K562 (cell line): ENCODE measurements around the gene GPR55. TPM values are rescaled to one million over a fixed set of nuclear protein-coding genes. Genes with fewer than 3 reads are reported as not detected.
A peak's percentile ranks its signal among the peaks of the same experiment; 100 is the strongest.

ENCODE experiments used
- ATAC-seq: fragments of 200-7000 bp; cut with Tn5 transposase; 3 replicates; pipeline ENCODE4 v1.9.1; 2020; ENCODE audit warnings: moderate library complexity
- BruUV-seq: library from RNA; stranded (reverse); fragments of 400-500 nt; replicated peaks from 2 replicates; lab custom pipeline; 2021; lab: Mats Ljungman, UMichigan
- CTCF ChIA-PET: fragments of 300-600 bp; formaldehyde crosslinking; extraction: SDS; loops from one replicate; lab custom pipeline; 2021; ENCODE audit warnings: low intra/inter-chr PET ratio; lab: Yijun Ruan, JAX
- POLR2A ChIA-PET: fragments of 300-600, 350-650 bp; sonication (Branson Sonifier 250); formaldehyde crosslinking; extraction: SDS; loops from one replicate; lab custom pipeline; 2021; ENCODE audit warnings: antibody characterized with exemption, inconsistent platforms; lab: Yijun Ruan, JAX
- DNase-seq, 4 experiments: peaks; one replicate each; pipeline versions ENCODE4 v3.0.0 to v3.0.0-alpha.2; 2011 to 2018; ENCODE audit warnings: low spot score in 3 of 4, mixed read lengths in 3 of 4; ENCODE audit errors: extremely low read depth in 1 of 4
- FAIRE-seq: peaks from 2 replicates; lab custom pipeline; 2011; peaks lifted over from hg19 to GRCh38; lab: Jason Lieb, UNC
- H2AFZ ChIP-seq: 2 replicates; pipeline ENCODE4 v1.6.0; 2011; ENCODE audit warnings: low read depth, low read length, control low read depth, inconsistent platforms
- H3K27ac ChIP-seq: fragments of 200-600 bp; 3 replicates; pipeline ENCODE4 v1.8.0; 2011; ENCODE audit warnings: low read depth, mild to moderate bottlenecking, control low read depth, inconsistent platforms, low read length, moderate library complexity, mixed read lengths; ENCODE audit errors: extremely low read depth
- H3K27me3 ChIP-seq, 2 experiments: fragments of 300-600 bp in 1 of 2; 2 replicates in 1 of 2; 3 replicates in 1 of 2; pipeline versions ENCODE4 v1.6.0 to v1.8.0; 2011; ENCODE audit warnings: inconsistent platforms in 2 of 2, low read length in 2 of 2, mild to moderate bottlenecking in 1 of 2, mixed read lengths in 1 of 2, moderate library complexity in 1 of 2; ENCODE audit not compliant: control insufficient read depth in 2 of 2, insufficient read depth in 2 of 2
- H3K36me3 ChIP-seq: fragments of 300-600 bp; 3 replicates; pipeline ENCODE4 v1.8.0; 2011; ENCODE audit warnings: mild to moderate bottlenecking, low read length, inconsistent platforms; ENCODE audit not compliant: control insufficient read depth, insufficient read depth
- H3K4me1 ChIP-seq, 2 experiments: fragments of 200-600 bp in 1 of 2; replicated peaks in 1 of 2; 2 replicates in 1 of 2; 3 replicates in 1 of 2; pipeline versions ENCODE4 v1.5.1 to v1.8.0; 2011; ENCODE audit warnings: inconsistent platforms in 2 of 2, low read length in 2 of 2, mild to moderate bottlenecking in 1 of 2, mixed read lengths in 1 of 2, moderate library complexity in 1 of 2; ENCODE audit not compliant: control insufficient read depth in 2 of 2, insufficient read depth in 2 of 2
- H3K4me2 ChIP-seq: 2 replicates; pipeline ENCODE4 v1.6.1; 2011; ENCODE audit warnings: low read length, control low read depth, inconsistent platforms, mixed read lengths; ENCODE audit not compliant: insufficient read depth
- H3K4me3 ChIP-seq: fragments of 200-600 bp; sonication (generic), shearing (Covaris generic); 2 replicates; pipeline ENCODE4 v1.5.1; 2016; ENCODE audit warnings: control low read depth, inconsistent platforms
- H3K79me2 ChIP-seq: fragments of 200-600 bp; 3 replicates; pipeline ENCODE4 v1.8.0; 2011; ENCODE audit warnings: low read length, inconsistent platforms; ENCODE audit not compliant: control insufficient read depth, insufficient read depth
- H3K9ac ChIP-seq, 2 experiments: 2 replicates each; pipeline versions ENCODE4 v1.6.0 to v1.6.1; 2011; ENCODE audit warnings: low read depth in 2 of 2, low read length in 2 of 2, control low read depth in 1 of 2, inconsistent platforms in 1 of 2, mild to moderate bottlenecking in 1 of 2, mixed read lengths in 1 of 2; ENCODE audit not compliant: insufficient read depth in 1 of 2
- H3K9me1 ChIP-seq: one replicate; pipeline ENCODE4 v1.6.0; 2011; ENCODE audit warnings: inconsistent platforms, mild to moderate bottlenecking, low read length, moderate library complexity; ENCODE audit not compliant: control insufficient read depth, insufficient read depth
- H3K9me3 ChIP-seq: replicated peaks from 2 replicates; pipeline ENCODE4 v1.5.1; 2011; ENCODE audit warnings: low read depth, low read length, inconsistent platforms; ENCODE audit not compliant: control insufficient read depth, insufficient read depth
- H4K20me1 ChIP-seq: replicated peaks from 2 replicates; pipeline ENCODE4 v1.6.1; 2011; ENCODE audit warnings: low read length, inconsistent platforms, mixed read lengths; ENCODE audit not compliant: control insufficient read depth, insufficient read depth
- EGR1 ChIP-seq: fragments of 450-650 bp; conservative IDR thresholded peaks from 2 replicates; pipeline ENCODE4 v1.6.1; 2017; ENCODE audit warnings: mild to moderate bottlenecking
- NR2C2 ChIP-seq, 2 experiments: fragments of 200-800 bp in 1 of 2; sonication (Bioruptor generic) in 1 of 2; sonication (generic) in 1 of 2; formaldehyde crosslinking in 1 of 2; IDR thresholded peaks; 2 replicates each; pipeline versions ENCODE4 v1.6.1 to v1.8.0; 2016 to 2022; ENCODE audit warnings: mild to moderate bottlenecking in 1 of 2, missing compliant biosample characterization in 1 of 2, missing genetic modification characterization in 1 of 2, missing genetic modification reagents in 1 of 2
- RFX1 ChIP-seq: fragments of 450-650 bp; IDR thresholded peaks from 2 replicates; pipeline ENCODE4 v1.6.1; 2016; ENCODE audit warnings: mild to moderate bottlenecking, moderate library complexity
- WGBS: fragments of 100-300 bp; shearing (Covaris generic); methylation state at CpG from one replicate; pipeline ENCODE4 v1.1.6; 2016; ENCODE audit warnings: low coverage, mixed read lengths; ENCODE audit not compliant: insufficient coverage; ENCODE audit errors: missing lambda C conversion rate; 5-methylcytosine and 5-hydroxymethylcytosine counted together
- in situ Hi-C: fragments of 300-500 bp; cut with MboI; formaldehyde crosslinking; loops from 4 replicates; pipeline ENCODE4 v1.15.0; 2018; ENCODE audit warnings: inconsistent platforms, mixed read lengths
- intact Hi-C: fragments of 100-400 bp; cut with micrococcal nuclease; formaldehyde crosslinking; loops from 2 replicates; pipeline ENCODE4 v1.14.2; 2022
- polyA plus RNA-seq, 8 experiments: library from polyadenylated mRNA; depleted of rRNA in 4 of 8; stranded (reverse) in 5 of 8; unstranded in 3 of 8; fragments of >200 nt; fragmentation: Nextera tagmentation in 2 of 8; fragmentation: Illumina TruSeq in 1 of 8; extraction: Ambion mirVana in 2 of 8; extraction: Trizol in 1 of 8; gene quantifications; 2 replicates each; pipeline versions ENCODE4 v1.2.1 to v1.2.3, GENCODE V29; 2011 to 2014; ENCODE audit warnings: inconsistent platforms in 1 of 8, missing spikeins in 1 of 8
- total RNA-seq, 7 experiments: library from RNA; depleted of rRNA in 6 of 7; stranded (reverse); fragments of >200 nt in 6 of 7; fragmentation: Illumina TruSeq in 2 of 7; extraction: Trizol in 2 of 7; gene quantifications; 2 replicates each; pipeline versions ENCODE4 v1.2.1 to v1.2.3, GENCODE V29; 2011 to 2021; ENCODE audit warnings: low replicate concordance in 1 of 7

Gene GPR55
- total and polyA plus RNA-seq, 9 of the 15 experiments (the other 6 are each of a cell fraction or from before 2014, with no cell fraction given): 0.11 to 0.49 (median 0.27) TPM

DNA sequence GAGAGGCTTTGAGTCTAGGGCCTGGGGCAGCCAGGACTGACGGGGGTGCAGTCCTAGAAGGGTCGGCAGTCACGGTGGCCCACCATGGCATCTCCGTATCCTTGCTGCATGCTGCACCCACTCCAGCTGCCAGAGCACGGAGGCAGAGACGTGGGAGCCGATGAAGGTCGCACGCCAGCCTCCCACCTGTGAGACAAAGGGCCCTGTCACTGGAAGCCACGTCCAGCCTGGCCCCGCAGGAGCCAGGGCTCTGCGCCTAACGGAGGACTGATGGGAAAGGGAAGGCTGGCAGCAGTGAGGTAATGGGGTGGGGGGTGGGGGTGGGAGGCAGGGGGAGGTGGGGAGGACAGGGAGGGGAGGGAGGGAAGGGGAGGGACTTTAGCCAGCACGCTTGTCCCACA is 38.4 kb downstream of the GPR55 start:
- no peak overlapping the region for H3K27ac ChIP-seq
- 39% methylated on average over 8 of the region's 14 CpGs for WGBS
- no peaks in the 10 kb centered on the region for H4K20me1 ChIP-seq
- no peaks in the 10 kb centered on the region for H3K79me2 ChIP-seq
- 0 out of 4 replicates have a peak overlapping the region, but pooled peaks of 1 of the 2 experiments have one; percentile 26 for H3K9ac ChIP-seq
- FAIRE-seq (no peak), ATAC-seq (no peak), DNase-seq (no peak)
- H3K36me3 ChIP-seq: no peaks in the 10 kb centered on the region
- BruUV-seq: no TSS peak
- no peak overlapping the region for H3K4me2 ChIP-seq
- intact Hi-C loops (no loop called here), in situ Hi-C loops (no loop called here)
- H3K27me3 ChIP-seq: peaks cover 0 to 24% of the 10 kb centered on the region in 2 experiments; a peak in 2 of 5 replicates
- H3K9me1 ChIP-seq: no peaks in the 10 kb centered on the region
- peaks cover 2 to 4% of the 10 kb centered on the region in 2 experiments; a peak in 4 of 5 replicates for H3K4me1 ChIP-seq
- no peak overlapping the region for H2AFZ ChIP-seq
- CTCF ChIA-PET: no interaction called here
- H3K4me3 ChIP-seq: no peak overlapping the region
- POLR2A ChIA-PET: interaction anchor here (0.9 kb wide), 1 partner anchor 159 kb away, joined by 3 read pairs; no protein-coding TSS in a partner anchor
- TF ChIP-seq EGR1 (no peak), NR2C2 (CRISPR knock-in tag; IDR thresholded peaks at IDR 0.05) (no peak), NR2C2 (tag; IDR thresholded peaks at IDR 0.05) (no peak), RFX1 (no peak)
- no peaks in the 10 kb centered on the region for H3K9me3 ChIP-seq

DNA sequence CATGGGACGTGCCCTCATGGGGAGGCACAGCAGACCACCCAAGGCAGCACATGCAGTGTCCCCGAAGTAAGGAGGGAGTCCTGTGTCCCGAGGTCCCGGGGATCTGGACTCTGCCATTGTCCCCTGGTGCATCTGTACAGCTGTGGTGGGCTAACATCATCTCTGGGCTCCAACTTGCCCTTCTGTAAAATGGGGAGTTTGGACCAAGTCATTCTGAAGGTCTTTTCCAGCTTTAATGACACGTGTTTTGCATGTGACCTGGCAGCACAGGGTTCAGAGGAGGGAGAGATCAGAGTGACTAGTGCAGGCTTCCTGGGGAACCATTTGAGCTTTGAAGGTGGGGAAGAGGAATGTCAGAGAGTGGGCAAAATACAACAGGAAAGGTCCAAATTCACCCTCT is 38.8 kb downstream of the GPR55 start:
- in situ Hi-C loops (no loop called here), intact Hi-C loops (no loop called here)
- Histone ChIP-seq H3K4me2 (no peak overlapping the region), H3K9me1 (no peaks in the 10 kb centered on the region), H4K20me1 (no peaks in the 10 kb centered on the region), H3K27ac (no peak overlapping the region), H3K36me3 (no peaks in the 10 kb centered on the region), H3K4me1 (peaks cover 2 to 4% of the 10 kb centered on the region in 2 experiments; a peak in 4 of 5 replicates), H3K9ac (no peak overlapping the region), H3K9me3 (no peaks in the 10 kb centered on the region), H2AFZ (no peak overlapping the region), H3K79me2 (no peaks in the 10 kb centered on the region), H3K27me3 (peaks cover 0 to 21% of the 10 kb centered on the region in 2 experiments; a peak in 2 of 5 replicates), H3K4me3 (no peak overlapping the region)
- BruUV-seq: no TSS peak
- POLR2A ChIA-PET: no interaction called here
- WGBS: 22% methylated on average over 1 of the region's 5 CpGs
- DNase-seq (no peak), FAIRE-seq (no peak), ATAC-seq (no peak)
- CTCF ChIA-PET: no interaction called here
